Mammary epithelial cell (primary cell): Measurements from ENCODE around the gene LRMDA.

Experiments
- CTCF ChIP-seq, 2 donors: IDR thresholded peaks in 1 of 2; conservative IDR thresholded peaks in 1 of 2; 2 replicates each; pipeline ENCODE4 v1.5.1; 2011 to 2012; ENCODE audit warnings: inconsistent platforms in 2 of 2, low read length in 2 of 2, mild to moderate bottlenecking in 2 of 2, control low read depth in 1 of 2, low read depth in 1 of 2; ENCODE audit not compliant: insufficient read depth in 1 of 2; ENCODE audit errors: extremely low read depth in 1 of 2
- EZH2 ChIP-seq: IDR thresholded peaks from 2 replicates; pipeline ENCODE4 v1.6.1; 2012; ENCODE audit warnings: low read length, inconsistent platforms, borderline replicate concordance

GRCh38 chr10:76541852-76542251 lies 1110.4 kb downstream of the LRMDA start:
- TF ChIP-seq CTCF (conservative IDR thresholded peaks at IDR 0.05 in 1 of 2, IDR thresholded peaks at IDR 0.05 in 1 of 2; ENCODE audit: extremely low read depth in 1 of 2, insufficient read depth in 1 of 2, low read depth in 1 of 2, low read length in 2 of 2) = no peak
- TF ChIP-seq EZH2 = no peak
